Activated CD8-positive, alpha-beta memory T cell treated with anti-CD3 and anti-CD28 coated beads, Interleukin-2, amount 50 U/mL, for 48 hours (primary cell): ENCODE data around the gene RGS6.
A peak's percentile ranks its signal among the peaks of the same experiment; 100 is the strongest.

Source experiments
- DNase-seq: peaks from one replicate; pipeline ENCODE4 v3.0.0-alpha.2; 2020

Gene RGS6

GRCh38 chr14:72418806-72419205, 486.6 kb downstream of the RGS6 start:
- no peak for DNase-seq

GRCh38 chr14:72419226-72419775, 487.1 kb downstream of the RGS6 start:
- DNase-seq, result no peak

DNA sequence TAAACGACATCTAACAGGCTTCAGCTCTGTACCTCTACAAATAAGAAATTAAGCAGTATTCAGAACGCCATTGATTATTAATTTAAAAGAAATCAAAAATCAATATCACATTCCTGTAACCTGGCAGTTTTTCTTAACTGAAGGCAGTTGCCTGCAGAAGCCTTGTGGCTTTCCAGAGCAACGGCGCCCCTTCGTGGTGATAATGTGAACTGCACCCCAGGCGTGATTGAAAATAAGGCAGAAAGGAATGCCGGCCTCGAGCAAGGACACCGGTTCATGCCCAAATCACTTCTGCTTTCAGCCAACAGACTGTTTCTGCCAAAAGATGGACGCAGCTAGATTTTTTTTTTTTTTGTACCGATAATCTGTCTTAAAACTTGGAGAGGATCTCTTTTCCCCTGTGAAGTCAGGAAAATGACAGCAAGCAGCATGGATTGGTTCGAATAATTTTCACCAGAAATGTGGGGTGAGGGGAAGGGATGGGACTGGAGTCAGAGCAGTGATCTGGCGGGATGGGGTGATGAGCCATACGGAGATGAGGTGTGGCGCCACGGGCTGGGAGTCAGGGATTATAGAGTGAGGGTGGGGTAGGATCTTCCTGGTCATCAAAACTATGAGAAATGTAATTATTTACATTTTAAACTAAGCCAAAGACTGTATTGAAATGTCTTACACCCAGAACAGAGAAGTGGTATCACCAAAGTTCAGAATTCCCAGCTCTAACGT, 488.7 kb downstream of the RGS6 start:
- DNase-seq, result peak; percentile 97

DNA sequence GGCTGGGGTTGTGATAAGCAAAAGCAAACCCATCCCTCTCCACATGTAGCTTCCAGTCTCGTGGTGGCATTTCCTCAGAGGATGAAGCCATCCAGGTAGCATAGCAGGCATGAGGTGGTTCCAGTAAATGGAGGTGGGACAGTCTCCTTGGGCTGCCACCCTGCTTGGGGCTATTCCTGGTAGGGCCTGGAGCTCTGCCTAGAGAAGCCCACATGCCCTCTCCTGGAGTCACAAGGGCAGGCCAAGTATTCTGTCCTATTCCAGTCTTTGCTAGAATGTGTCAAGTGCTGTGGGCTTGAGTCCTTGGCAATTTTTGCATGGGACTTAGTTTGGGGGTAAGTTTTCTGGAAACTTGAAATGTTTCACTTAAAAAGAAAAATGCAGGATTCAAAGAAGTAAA, 491.7 kb downstream of the RGS6 start:
- no peak for DNase-seq

DNA sequence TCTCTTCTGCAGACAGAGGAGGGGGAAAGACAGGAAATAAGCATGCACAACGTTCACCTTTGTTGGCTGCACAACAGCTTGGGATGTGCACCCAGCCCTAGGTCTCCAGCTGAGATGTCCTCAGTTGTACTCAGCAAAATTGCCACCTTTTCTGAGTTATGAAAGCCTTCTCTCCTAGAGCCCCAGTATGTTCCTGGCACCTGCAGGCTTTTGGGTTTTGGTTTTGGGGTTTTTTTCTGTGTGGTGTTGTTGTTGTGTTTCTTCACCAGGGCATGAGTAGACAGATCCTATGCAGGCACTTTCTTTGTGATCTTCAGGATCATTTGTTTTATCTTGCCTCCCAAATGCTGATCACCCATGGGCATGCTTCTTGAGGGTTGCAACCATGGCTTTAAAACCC, 498.2 kb downstream of the RGS6 start:
- DNase-seq, result no peak

GRCh38 chr14:72432748-72433147, 500.5 kb downstream of the RGS6 start:
- no peak for DNase-seq

GRCh38 chr14:72433511-72433910, 501.3 kb downstream of the RGS6 start:
- DNase-seq, result no peak

- DNase-seq, result no peak
Measured at GRCh38 chr14:72434856-72435255, 502.6 kb downstream of the RGS6 start.

DNA sequence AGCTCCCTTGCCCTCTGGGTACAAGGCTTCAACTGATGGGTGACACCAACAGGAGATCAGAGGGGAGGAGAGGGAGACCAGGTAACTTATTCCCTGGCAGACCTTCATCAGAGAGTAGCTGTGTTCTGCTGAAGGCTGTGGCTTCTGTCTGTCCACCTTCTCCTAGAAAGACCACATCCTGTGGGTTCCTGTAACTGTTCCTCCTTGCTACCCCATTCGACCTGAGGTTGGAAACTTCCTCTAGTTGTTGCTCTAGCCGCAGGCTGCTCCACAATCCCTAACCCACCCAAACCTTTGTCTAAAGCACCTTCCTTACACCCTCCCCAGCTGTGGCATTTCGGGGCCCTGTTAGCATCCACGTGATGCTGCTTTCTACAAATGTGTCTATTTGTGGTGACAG, 507.5 kb downstream of the RGS6 start:
- DNase-seq, result no peak

DNA sequence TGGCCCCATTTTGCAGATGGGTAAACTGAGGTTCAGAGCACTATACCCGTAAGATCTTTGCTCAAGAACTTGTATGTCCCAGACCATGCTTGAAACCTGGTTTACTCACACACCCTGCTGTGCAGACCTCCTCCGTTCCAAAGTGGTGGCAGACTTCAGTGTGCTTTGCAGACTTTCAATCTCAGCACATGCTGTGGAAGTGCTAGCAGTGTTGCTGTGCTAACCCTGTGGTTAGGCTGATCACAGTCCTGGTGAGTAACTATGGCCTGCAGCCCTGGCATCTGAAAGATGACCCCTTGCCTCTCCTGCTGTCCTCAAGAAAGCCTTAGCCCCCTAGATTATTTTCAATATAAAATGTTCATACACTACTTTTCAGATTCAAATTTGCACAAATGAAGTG, 511.0 kb downstream of the RGS6 start:
- no peak for DNase-seq

DNA sequence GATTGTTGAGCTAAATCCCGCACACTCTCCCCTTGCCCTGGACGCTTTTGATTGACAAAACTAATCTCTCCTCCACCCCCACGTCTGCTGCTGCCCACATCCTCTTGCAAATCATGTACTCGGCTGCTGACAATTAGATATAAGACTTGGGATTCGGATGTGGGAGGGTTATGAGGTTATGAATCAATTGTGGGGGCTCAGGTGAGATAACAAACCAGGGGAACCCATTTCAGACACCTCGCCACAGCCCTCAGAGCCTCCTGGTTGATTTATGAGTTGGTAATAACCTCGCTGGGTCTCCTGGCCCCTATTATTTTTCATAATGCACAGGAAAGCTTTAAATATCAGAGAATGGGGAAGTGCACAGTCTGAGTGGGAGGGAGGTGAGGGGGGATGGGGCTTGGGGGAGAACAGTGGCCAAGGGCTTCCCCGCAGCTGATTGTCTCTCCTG, 511.8 kb downstream of the RGS6 start:
- DNase-seq, result no peak

DNA sequence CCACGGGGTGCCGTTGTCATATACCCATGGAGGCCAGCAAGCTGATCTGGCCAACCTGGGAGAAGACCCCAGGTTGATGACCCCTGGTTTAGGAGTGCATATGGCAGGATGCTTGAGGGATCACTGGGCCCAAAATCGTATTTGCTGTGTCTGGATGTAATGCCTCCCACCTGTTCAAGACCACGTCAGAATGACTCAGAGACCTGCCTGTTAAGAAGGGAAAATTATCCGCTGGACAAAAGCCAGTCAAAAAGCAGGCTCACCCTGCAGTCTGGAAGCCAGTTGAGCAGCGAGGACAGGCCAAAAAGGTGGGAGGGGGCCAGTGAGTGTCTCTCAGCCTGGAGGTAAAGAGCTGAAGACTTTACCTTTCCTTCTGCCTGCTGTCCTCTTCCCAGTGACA, 512.5 kb downstream of the RGS6 start:
- no peak for DNase-seq

GRCh38 chr14:72448212-72448611, 516.0 kb downstream of the RGS6 start:
- DNase-seq, result no peak

DNA sequence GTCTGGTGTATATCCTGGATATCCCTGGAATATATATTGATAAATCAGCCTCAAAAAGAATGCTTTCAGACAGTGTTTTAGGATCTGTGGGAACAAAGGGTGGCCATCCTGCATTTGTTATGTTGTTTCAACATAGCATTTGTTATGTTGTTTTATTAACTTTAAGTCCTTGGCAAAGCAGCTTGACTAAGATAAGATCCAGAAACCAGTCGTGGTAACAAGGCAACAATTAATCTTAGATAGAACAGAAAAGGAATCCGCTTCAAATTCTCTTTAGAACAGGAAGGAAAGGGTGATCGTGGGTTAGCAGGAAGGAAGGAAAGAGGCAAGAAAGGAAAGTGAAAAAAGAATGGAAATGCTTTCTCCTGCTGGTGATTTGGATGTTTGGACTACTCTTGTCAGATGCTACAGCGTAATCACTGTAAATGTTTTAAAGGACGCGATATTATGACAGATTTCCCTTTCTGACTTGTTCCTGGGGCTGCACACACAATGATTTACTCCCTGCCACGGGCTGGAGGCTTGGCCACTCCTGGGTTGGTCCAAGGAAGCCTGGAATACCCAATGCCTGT, 518.3 kb downstream of the RGS6 start:
- no peak for DNase-seq

- no peak for DNase-seq
Measured at GRCh38 chr14:72451054-72451972, 519.1 kb downstream of the RGS6 start.

GRCh38 chr14:72452774-72453173, 520.5 kb downstream of the RGS6 start:
- DNase-seq, result no peak

- no peak for DNase-seq
Measured at GRCh38 chr14:72454388-72455160, 522.3 kb downstream of the RGS6 start.

- no peak for DNase-seq
Measured at GRCh38 chr14:72457641-72458040, 525.4 kb downstream of the RGS6 start.

GRCh38 chr14:72462056-72462455, 529.8 kb downstream of the RGS6 start:
- DNase-seq, result no peak

DNA sequence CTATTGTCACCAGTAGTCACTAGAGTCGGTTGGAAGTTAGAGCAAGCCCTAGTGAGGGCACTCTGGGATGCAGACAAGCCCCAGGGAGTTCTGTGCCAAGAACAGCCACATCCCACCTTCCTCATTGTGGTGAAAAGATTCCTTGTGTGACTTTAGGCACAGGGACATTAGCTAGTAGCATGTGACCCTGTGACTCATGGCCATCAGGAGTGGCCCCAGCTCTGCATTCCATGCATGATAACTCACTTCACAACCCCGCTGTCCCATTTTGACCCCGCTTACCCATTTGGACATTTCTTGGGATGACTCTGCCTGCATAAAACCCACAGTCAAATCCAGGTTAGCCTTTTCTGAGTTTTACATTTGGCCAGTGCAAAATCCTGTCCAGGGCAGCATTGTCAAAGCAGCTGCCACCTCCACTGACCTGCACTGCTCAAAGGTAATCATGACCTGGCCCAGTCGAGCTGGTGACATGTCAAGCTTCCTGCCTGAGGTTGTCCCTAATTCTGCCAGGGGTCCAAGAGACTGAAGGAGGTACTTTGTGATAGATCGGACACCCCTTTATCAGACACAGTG, 531.1 kb downstream of the RGS6 start:
- no peak for DNase-seq

DNA sequence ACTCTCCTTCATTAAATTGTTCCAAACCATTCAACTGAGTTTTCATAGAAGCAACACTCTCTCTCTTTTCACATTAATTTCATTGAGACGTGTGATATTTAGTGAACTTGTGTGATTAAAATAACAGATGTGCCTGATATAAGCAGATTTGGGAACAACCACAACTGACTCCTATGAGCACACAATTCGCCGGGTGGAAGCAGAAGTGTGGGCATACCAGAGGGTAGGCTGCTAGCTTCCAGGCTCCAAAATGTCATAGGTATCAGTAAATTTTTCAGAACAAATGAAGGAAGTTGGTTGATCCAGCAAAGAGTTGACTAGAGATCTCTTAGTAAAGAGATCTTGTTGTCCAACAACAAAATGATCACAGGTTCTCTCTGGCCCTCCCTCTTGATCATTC, 532.0 kb downstream of the RGS6 start:
- no peak for DNase-seq

DNA sequence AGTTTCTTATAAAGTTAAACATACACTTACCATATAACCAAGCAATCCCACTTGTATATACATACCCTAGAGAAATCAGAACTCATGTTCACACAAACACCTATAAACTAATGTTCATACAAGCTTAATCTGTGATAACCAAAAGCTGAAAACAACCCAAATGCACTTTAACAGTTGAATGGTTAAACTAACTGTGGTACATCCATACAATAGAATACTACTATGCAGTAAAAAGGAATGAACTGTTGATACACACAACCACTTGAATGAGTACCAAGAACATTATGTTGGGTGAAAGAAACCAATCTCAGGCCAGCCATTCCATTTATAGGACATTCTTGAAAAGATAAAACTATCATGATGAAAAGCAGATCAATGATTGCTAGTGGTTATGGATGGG, 534.1 kb downstream of the RGS6 start:
- no peak for DNase-seq
